Adrenal gland (tissue), 12 donors: ENCODE results near the gene PDLIM3. TPM values are rescaled to one million over a fixed set of nuclear protein-coding genes. Genes with fewer than 3 reads are reported as not detected.
"Not testable (repeated sequence)": the region's sequence is repeated elsewhere in the genome, so short reads cannot be mapped to it uniquely, and the experiment has no call there.

Source experiments
- DNase-seq, 7 donors: peaks; one replicate each; pipeline ENCODE4 v3.0.0-alpha.2; 2019 to 2020
- H3K27ac ChIP-seq, 5 donors: fragments of 200-600 bp; sonication (generic) in 4 of 5; 1 replicate in 3 of 5; 2 replicates in 2 of 5; pipeline versions ENCODE4 v1.5.1 to v1.8.0; 2016 to 2020; ENCODE audit warnings: mild to moderate bottlenecking in 1 of 5
- H3K27me3 ChIP-seq: fragments of 200-600 bp; 2 replicates; pipeline ENCODE4 v1.8.0; 2021
- H3K36me3 ChIP-seq, 2 donors: fragments of 200-600 bp; replicated peaks in 1 of 2; 1 replicate in 1 of 2; 2 replicates in 1 of 2; pipeline versions ENCODE4 v1.5.1 to v1.8.0; 2018 to 2022
- H3K4me1 ChIP-seq, 2 donors: fragments of 200-600 bp; replicated peaks in 1 of 2; 1 replicate in 1 of 2; 2 replicates in 1 of 2; pipeline versions ENCODE4 v1.5.1 to v1.8.0; 2018 to 2021
- H3K4me3 ChIP-seq, 4 donors: fragments of 200-600 bp; sonication (generic) in 3 of 4; one replicate each; pipeline ENCODE4 v1.5.1; 2016 to 2018
- H3K9me3 ChIP-seq, 3 donors: fragments of 200-600 bp; sonication (generic) in 1 of 3; replicated peaks in 1 of 3; 1 replicate in 2 of 3; 2 replicates in 1 of 3; pipeline versions ENCODE4 v1.5.1 to v1.8.0; 2016 to 2021
- POLR2A ChIP-seq, 2 donors: fragments of 450-650 bp; IDR thresholded peaks; one replicate each; pipeline ENCODE4 v1.6.1; 2017; ENCODE audit warnings: antibody characterized with exemption in 2 of 2, mild to moderate bottlenecking in 2 of 2, moderate library complexity in 1 of 2
- WGBS, 4 donors: extraction: QIAGEN DNeasy Blood & Tissue Kit in 2 of 4; methylation state at CpG; one replicate each; pipeline versions ENCODE4 v1.1.5 to v1.1.7; 2013 to 2017; 5-methylcytosine and 5-hydroxymethylcytosine counted together
- intact Hi-C, 2 donors: fragments of 100-400 bp; cut with DNase I; formaldehyde crosslinking; loops; one replicate each; pipeline versions ENCODE4 v1.14.1 to v1.15.0; 2022 to 2023
- polyA plus RNA-seq, 3 donors: library from polyadenylated mRNA; stranded (reverse); fragments of 200-250 nt in 2 of 3; fragments of 350-450 nt in 1 of 3; fragmentation: Illumina TruSeq in 1 of 3; extraction: RNeasy Lipid Tissue Mini Kit (QIAGEN cat#74804) in 1 of 3; gene quantifications; one replicate each; pipeline ENCODE4 v1.2.3, GENCODE V29; 2013 to 2014
- total RNA-seq, 9 donors: library from RNA; depleted of rRNA in 4 of 9; stranded (reverse); fragments of >200 nt in 4 of 9; fragments of 120-200 nt in 1 of 9; fragmentation: NEBNext Ultra II Directional in 1 of 9; extraction: Animal tissue kit (Norgen Biotek cat#: 25700) in 1 of 9; gene quantifications; one replicate each; pipeline versions ENCODE4 v1.1.0 to v1.2.4, GENCODE V29; 2013 to 2023
- TF ChIP-seq, protein P1 (sequence below), 6 experiments: fragments of 450-650 bp in 4 of 6; fragments of 200-600 bp in 2 of 6; sonication (generic) in 1 of 6; IDR thresholded peaks; 1 replicate in 5 of 6; 2 replicates in 1 of 6; pipeline versions ENCODE4 v1.5.1 to v1.8.0; 2016 to 2021; ENCODE audit warnings: antibody characterized with exemption in 6 of 6, mild to moderate bottlenecking in 2 of 6, moderate library complexity in 1 of 6
- donor health status: healthy with polysubstance abuse.
- donor health status: Bipolar disorder and iron deficiency.
- donor health status: DM: yes; HTN: yes; CAD: no.
- donor health status: DM: no; HTN: no; CAD: no.
- donor health status: DM: no; HTN: no; CAD: no.
- donor health status: DM: yes; HTN: yes; CAD: no.

PDLIM3 gene
- total and polyA plus RNA-seq, 12 donors = 2.6 to 22.6 (median 6.4) TPM

DNA sequence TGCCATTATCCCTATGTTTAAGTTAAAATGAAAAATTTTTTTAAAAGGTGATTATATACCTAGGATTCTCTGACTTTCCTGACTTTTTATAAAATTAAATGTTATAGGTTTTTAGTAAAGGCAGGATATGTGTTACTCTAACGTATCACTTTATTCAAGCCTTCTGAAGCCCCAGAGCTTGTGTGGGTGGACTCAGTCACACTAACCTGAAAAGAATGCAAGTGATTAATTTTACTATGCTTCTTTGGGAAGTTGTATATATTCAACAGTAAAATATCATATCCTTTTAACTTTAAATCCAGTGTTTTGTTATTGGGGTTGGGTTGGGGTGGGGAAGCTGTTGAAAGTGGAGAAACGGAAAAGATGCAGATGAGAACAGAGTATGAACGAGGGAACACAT lies 22.8 kb downstream of the PDLIM3 start:
- Histone ChIP-seq H3K4me3 (no peak overlapping the region), H3K36me3 (no peaks in the 10 kb centered on the region), H3K27me3 (no peaks in the 10 kb centered on the region), H3K9me3 (no peaks in the 10 kb centered on the region), H3K4me1 (no peaks in the 10 kb centered on the region), H3K27ac (peak overlapping the region in 1 of 5 donors; percentile 23)
- WGBS, 4 donors = 80 to 92% (median 87%) methylated on average over 3 of the region's 3 CpGs
- intact Hi-C loops = no loop called here
- no peak for DNase-seq
- TF ChIP-seq POLR2A (IDR thresholded peaks at IDR 0.05) = no peak
- TF ChIP-seq, protein P1, sequence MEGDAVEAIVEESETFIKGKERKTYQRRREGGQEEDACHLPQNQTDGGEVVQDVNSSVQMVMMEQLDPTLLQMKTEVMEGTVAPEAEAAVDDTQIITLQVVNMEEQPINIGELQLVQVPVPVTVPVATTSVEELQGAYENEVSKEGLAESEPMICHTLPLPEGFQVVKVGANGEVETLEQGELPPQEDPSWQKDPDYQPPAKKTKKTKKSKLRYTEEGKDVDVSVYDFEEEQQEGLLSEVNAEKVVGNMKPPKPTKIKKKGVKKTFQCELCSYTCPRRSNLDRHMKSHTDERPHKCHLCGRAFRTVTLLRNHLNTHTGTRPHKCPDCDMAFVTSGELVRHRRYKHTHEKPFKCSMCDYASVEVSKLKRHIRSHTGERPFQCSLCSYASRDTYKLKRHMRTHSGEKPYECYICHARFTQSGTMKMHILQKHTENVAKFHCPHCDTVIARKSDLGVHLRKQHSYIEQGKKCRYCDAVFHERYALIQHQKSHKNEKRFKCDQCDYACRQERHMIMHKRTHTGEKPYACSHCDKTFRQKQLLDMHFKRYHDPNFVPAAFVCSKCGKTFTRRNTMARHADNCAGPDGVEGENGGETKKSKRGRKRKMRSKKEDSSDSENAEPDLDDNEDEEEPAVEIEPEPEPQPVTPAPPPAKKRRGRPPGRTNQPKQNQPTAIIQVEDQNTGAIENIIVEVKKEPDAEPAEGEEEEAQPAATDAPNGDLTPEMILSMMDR (IDR thresholded peaks at IDR 0.05) = no peak

DNA sequence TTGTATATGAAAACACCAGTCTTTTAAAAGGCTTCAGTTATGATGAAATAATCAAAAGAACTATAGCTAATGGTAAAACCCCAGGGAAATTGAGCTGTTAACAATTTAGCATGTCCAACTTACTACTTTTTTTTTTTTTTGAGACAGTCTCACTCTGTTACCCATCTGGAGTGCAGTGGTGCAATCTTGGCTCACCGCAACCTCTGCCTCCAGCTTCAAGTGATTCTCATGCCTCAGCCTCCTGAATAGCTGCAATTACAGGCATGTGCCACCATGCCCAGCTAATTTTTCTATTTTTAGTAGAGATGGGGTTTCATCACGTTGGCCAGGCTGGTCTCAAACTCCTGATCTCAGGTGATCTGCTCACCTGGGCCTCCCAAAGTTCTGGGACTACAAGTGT lies 24.1 kb downstream of the PDLIM3 start:
- intact Hi-C loops, H3K27ac ChIP-seq, H3K36me3 ChIP-seq: not testable (repeated sequence)

DNA sequence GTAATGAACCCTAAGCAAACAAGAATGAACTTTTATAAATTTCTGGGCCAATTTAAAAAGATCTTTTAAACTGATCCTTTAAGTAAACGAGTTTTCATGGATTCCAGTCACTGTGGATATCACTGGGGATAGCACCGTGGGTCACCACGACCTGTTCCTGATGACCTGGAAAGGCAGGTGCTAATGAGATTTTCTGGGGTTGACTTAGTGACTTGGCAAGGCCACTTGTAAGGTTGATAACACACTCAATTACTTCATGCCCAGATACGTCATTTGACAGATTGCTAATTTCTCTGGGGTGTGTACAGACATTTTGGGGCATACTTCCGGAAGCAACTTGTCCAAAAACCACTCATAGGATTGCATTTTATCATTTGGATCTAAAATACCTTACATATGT lies 24.5 kb downstream of the PDLIM3 start:
- no peak overlapping the region for H3K4me3 ChIP-seq
- no peaks in the 10 kb centered on the region for H3K27me3 ChIP-seq
- intact Hi-C loops = no loop called here
- H3K9me3 ChIP-seq = no peaks in the 10 kb centered on the region
- H3K36me3 ChIP-seq = no peaks in the 10 kb centered on the region
- DNase-seq = no peak
- H3K27ac ChIP-seq = no peak overlapping the region
- H3K4me1 ChIP-seq = no peaks in the 10 kb centered on the region
- TF ChIP-seq, protein P1 (IDR thresholded peaks at IDR 0.05) = no peak
- TF ChIP-seq POLR2A (IDR thresholded peaks at IDR 0.05) = no peak
- WGBS, 4 donors = 90 to 96% (median 93%) methylated on average over 5 of the region's 5 CpGs

More for the DNA sequence above, 24.1 kb downstream of the PDLIM3 start:
- 65 to 81% (median 71%) methylated on average over 2 of the region's 2 CpGs for WGBS, 4 donors
- not testable (repeated sequence) for DNase-seq, H3K9me3 ChIP-seq, H3K4me3 ChIP-seq, H3K4me1 ChIP-seq, H3K27me3 ChIP-seq

DNA sequence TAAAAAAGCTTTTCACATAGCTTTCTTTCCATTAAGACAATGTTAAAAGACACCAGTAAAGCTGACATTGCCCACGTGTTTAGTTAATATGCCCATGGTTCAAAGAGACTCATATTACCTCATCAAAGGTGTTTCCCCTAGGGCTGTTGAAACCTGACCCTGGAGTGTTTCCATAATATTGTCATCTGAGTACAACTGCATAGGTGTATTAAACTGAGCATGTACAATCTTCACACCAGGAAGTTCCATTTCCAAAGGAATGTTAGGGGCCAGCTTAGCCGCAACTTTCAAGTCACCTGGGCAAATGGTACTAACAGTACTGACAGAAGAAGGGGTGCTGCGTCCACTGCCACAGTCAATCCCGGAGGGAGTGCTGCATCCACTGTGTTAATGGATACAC lies 27.1 kb downstream of the PDLIM3 start:
- 73 to 86% (median 82%) methylated on average over 4 of the region's 4 CpGs for WGBS, 4 donors
- no peaks in the 10 kb centered on the region for H3K27me3 ChIP-seq
- H3K9me3 ChIP-seq = no peaks in the 10 kb centered on the region
- no peak for DNase-seq
- H3K27ac ChIP-seq = no peak overlapping the region
- no peak overlapping the region for H3K4me3 ChIP-seq
- intact Hi-C loops = no loop called here
- H3K36me3 ChIP-seq = no peaks in the 10 kb centered on the region
- TF ChIP-seq, protein P1 (IDR thresholded peaks at IDR 0.05) = no peak
- no peak for TF ChIP-seq POLR2A (IDR thresholded peaks at IDR 0.05)
- no peaks in the 10 kb centered on the region for H3K4me1 ChIP-seq

DNA sequence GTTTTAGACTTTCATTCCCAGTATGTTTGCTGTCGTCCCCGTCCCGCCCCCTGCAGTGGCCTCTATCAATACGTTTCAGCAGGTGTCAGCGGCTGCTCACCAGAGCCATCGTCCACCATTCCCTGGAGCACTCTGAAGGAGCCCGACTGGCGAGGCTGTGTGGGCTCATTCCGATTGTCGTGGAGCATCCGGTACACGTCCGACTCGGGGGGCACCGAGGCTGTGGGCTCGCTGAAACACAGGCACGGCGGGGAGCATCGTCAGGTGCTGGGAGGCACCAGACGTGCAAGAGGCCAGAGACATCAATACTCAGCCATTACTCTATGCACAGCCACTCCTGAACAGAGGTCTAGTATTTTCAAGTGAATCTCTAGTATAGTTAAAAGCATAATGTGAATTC lies 28.9 kb downstream of the PDLIM3 start:
- Histone ChIP-seq H3K27me3 (no peaks in the 10 kb centered on the region), H3K4me1 (no peaks in the 10 kb centered on the region), H3K4me3 (no peak overlapping the region), H3K9me3 (no peaks in the 10 kb centered on the region), H3K27ac (no peak overlapping the region), H3K36me3 (no peaks in the 10 kb centered on the region)
- TF ChIP-seq, protein P1 (IDR thresholded peaks at IDR 0.05) = no peak
- no peak for TF ChIP-seq POLR2A (IDR thresholded peaks at IDR 0.05)
- DNase-seq = no peak
- WGBS, 4 donors = 91 to 95% (median 93%) methylated on average over 20 of the region's 20 CpGs
- intact Hi-C loops = no loop called here
